ENCODE data around the gene PLA2G2C. TPM values are rescaled to one million over a fixed set of nuclear protein-coding genes. Genes with fewer than 3 reads are reported as not detected.

Gene PLA2G2C
- total RNA-seq, 1 donor, result not detected

DNA sequence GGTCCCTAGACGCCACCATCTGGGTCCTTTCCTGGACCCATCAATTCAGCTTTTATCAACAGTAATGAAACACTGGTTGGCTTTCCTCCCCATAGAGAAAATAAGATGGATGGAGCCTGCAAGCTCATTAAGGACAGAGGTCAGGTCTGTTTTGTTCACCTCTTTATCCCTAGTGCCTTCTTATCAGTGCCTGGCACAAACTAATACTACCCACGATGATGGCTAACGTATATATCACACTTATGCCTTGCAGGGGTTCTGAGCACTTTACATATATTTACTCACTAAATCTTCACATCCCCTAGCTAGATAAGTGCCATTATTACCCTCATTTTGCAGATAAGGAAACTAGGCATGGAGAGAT, 5.5 kb downstream of the PLA2G2C start:
- no peak overlapping the region for H3K4me3 ChIP-seq (ENCODE audit: low read depth, low read length)
- no peak for TF ChIP-seq CTCF (IDR thresholded peaks at IDR 0.05; ENCODE audit: insufficient read depth, low read length)
- no peak for DNase-seq (ENCODE audit: low read depth)

DNA sequence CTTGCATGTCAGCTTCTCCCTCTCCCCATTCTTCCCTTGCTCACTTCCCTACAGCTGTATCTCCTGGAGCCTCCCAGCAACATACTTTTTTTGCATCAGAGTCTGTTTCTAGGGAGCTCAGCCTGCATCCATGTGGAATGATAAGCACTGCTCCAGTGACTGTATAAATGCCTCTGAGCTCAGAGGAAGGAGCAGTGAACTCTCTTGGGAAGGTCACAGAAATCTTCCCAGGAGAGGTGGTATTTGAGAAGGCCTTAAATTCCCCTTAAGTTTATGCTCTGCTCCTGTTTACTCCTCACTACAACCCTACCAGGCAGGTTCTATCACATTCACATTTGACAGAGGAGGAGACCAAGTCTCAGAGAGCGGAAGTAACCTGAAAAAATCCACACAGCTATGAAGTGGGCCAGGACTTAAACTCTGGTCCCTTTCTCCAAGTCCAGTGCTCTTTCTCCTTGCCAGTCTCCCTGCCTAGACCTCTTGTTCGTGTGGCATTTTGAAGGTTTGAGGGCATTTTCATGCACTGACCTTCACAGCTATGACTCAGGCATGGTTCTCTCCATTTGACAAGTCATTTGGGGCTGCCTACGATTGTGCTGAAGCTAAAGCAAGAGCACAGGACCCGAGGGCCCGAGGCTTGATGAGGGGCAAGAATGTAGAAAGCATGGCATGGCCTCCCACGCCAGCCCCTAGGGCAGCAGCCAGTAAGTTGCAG, 6.0 kb downstream of the PLA2G2C start:
- DNase-seq (ENCODE audit: low read depth), result no peak
- H3K4me3 ChIP-seq (ENCODE audit: low read depth, low read length), result no peak overlapping the region
- TF ChIP-seq CTCF (IDR thresholded peaks at IDR 0.05; ENCODE audit: insufficient read depth, low read length), result no peak

DNA sequence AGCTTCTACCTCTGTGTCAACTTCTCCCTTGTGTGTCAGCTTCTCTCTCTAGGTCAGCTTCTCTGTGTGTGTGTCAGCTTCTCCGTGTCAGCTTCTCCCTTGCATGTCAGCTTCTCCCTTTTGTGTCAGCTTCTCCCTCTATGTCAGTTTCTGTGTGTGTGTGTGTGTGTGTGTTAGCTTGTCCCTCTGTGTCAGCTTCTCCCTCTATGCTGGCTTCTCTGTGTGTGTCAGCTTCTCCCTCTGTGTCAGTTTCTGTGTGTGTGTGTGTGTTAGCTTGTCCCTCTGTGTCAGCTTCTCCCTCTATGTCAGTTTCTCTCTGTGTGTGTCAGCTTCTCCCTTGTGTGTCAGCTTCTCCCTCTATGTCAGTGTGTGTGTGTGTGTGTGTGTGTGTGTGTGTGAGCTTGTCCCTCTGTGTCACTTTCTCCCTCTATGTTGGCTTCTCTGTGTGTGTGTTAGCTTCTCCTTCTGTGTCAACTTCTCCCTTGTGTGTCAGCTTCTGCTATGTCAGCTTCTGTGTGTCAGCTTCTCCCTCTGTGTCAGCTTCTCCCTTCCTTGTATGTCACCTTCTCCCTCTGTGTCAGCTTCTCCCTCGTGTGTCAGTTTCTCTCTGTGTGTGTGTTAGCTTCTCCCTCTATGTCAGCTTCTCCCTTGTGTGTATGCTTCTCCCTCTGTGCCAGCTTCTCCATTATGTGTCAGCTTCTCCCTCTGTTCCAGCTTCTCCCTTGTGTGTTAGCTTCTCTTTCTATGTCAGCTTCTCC, 6.8 kb downstream of the PLA2G2C start:
- TF ChIP-seq CTCF (IDR thresholded peaks at IDR 0.05; ENCODE audit: insufficient read depth, low read length), result no peak
- H3K4me3 ChIP-seq (ENCODE audit: low read depth, low read length), result no peak overlapping the region
- DNase-seq (ENCODE audit: low read depth), result no peak

DNA sequence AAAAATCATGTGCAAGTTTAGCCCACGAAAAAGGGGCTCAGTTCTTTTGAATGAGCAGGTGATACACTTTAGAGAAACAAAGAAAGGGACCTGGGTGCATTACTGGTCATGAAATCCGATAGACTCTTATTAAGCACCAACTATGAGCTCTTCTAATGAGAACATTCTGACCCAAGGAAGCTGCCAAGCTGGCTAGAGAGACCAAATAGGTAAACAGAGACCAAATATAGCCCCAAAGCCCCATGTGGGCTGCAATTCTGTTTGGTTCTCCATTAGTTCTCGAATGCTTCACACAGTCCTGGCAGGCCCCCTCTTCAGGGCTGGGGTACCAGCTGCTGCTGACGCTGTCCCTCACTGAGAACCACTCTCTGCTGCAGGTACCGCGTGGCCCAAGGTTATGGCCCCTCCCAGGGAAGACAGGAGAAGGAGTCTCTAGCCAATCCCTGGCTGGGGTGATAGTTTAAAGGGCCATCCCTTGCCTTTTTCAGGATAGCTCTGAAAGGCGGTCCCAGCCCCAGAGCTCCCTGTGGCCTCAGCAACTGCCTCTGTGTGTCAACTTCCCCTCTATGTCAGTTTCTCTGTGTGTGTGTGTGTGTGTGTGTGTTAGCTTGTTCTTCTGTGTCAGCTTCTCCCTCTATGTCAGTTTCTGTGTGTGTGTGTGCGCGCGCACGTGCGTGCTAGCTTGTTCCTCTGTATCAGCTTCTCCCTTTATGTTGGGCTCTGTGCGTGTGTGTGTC, 7.5 kb downstream of the PLA2G2C start:
- TF ChIP-seq CTCF (IDR thresholded peaks at IDR 0.05; ENCODE audit: insufficient read depth, low read length), result no peak
- DNase-seq (ENCODE audit: low read depth), result no peak
- H3K4me3 ChIP-seq (ENCODE audit: low read depth, low read length), result no peak overlapping the region

- DNase-seq (ENCODE audit: low read depth), result no peak
- H3K4me3 ChIP-seq (ENCODE audit: low read depth, low read length), result no peak overlapping the region
- no peak for TF ChIP-seq CTCF (IDR thresholded peaks at IDR 0.05; ENCODE audit: insufficient read depth, low read length)
Observed at GRCh38 chr1:20174937-20175666, 11.2 kb downstream of the PLA2G2C start.

- TF ChIP-seq CTCF (IDR thresholded peaks at IDR 0.05; ENCODE audit: insufficient read depth, low read length), result no peak
- no peak overlapping the region for H3K4me3 ChIP-seq (ENCODE audit: low read depth, low read length)
- DNase-seq (ENCODE audit: low read depth), result no peak
Observed at GRCh38 chr1:20172033-20172590, 14.2 kb downstream of the PLA2G2C start.
